Liver (tissue), 9 donors: Measurements from ENCODE around the gene POMGNT1. TPM values are rescaled to one million over a fixed set of nuclear protein-coding genes. Genes with fewer than 3 reads are reported as not detected.

Source experiments
- DNase-seq: peaks from one replicate; pipeline ENCODE4 v3.0.0-alpha.2; 2017; ENCODE audit warnings: low spot score
- H3K27ac ChIP-seq, 2 donors: one replicate each; pipeline ENCODE4 v1.7.0; 2013; ENCODE audit warnings: inconsistent platforms in 2 of 2, low read length in 2 of 2, control low read depth in 1 of 2, low read depth in 1 of 2, mild to moderate bottlenecking in 1 of 2
- H3K27me3 ChIP-seq, 4 donors: one replicate each; pipeline versions ENCODE4 v1.6.1 to v1.7.0; 2013; ENCODE audit warnings: low read length in 3 of 4, inconsistent platforms in 1 of 4, mild to moderate bottlenecking in 1 of 4, moderate library complexity in 1 of 4; ENCODE audit not compliant: control insufficient read depth in 4 of 4, insufficient read depth in 4 of 4
- H3K36me3 ChIP-seq, 4 donors: one replicate each; pipeline versions ENCODE4 v1.6.1 to v1.7.0; 2013; ENCODE audit warnings: low read length in 3 of 4, mild to moderate bottlenecking in 3 of 4, low read depth in 1 of 4, moderate library complexity in 1 of 4; ENCODE audit not compliant: control insufficient read depth in 4 of 4, insufficient read depth in 3 of 4
- H3K4me1 ChIP-seq, 4 donors: one replicate each; pipeline versions ENCODE4 v1.6.1 to v1.7.0; 2013; ENCODE audit warnings: low read length in 3 of 4, mild to moderate bottlenecking in 3 of 4, moderate library complexity in 1 of 4; ENCODE audit not compliant: control insufficient read depth in 4 of 4, insufficient read depth in 4 of 4
- H3K4me3 ChIP-seq, 3 donors: one replicate each; pipeline versions ENCODE4 v1.6.1 to v1.7.0; 2013; ENCODE audit warnings: low read length in 3 of 3, control low read depth in 1 of 3, low read depth in 1 of 3, mild to moderate bottlenecking in 1 of 3
- H3K9ac ChIP-seq, 2 donors: one replicate each; pipeline ENCODE4 v1.7.0; 2013; ENCODE audit warnings: low read length in 2 of 2, mild to moderate bottlenecking in 2 of 2, moderate library complexity in 2 of 2, control low read depth in 1 of 2, low read depth in 1 of 2
- H3K9me3 ChIP-seq, 4 donors: one replicate each; pipeline versions ENCODE4 v1.6.1 to v1.7.0; 2013; ENCODE audit warnings: low read length in 3 of 4; ENCODE audit not compliant: control insufficient read depth in 4 of 4
- EGR1 ChIP-seq, 2 donors: IDR thresholded peaks; 2 replicates each; pipeline ENCODE4 v1.6.1; 2016 to 2018; ENCODE audit warnings: antibody characterized with exemption in 2 of 2, low read depth in 2 of 2
- FOXA1 ChIP-seq: IDR thresholded peaks from 2 replicates; pipeline ENCODE4 v1.6.1; 2016; ENCODE audit warnings: antibody characterized with exemption
- FOXA2 ChIP-seq: IDR thresholded peaks from 2 replicates; pipeline ENCODE4 v1.6.1; 2016; ENCODE audit warnings: antibody characterized with exemption
- GABPA ChIP-seq, 2 donors: IDR thresholded peaks in 1 of 2; conservative IDR thresholded peaks in 1 of 2; 2 replicates each; pipeline ENCODE4 v1.6.1; 2016; ENCODE audit warnings: antibody characterized with exemption in 2 of 2, mild to moderate bottlenecking in 1 of 2, moderate library complexity in 1 of 2
- HNF4A ChIP-seq, 2 donors: conservative IDR thresholded peaks; 2 replicates each; pipeline ENCODE4 v1.6.1; 2016; ENCODE audit warnings: antibody characterized with exemption in 2 of 2, mild to moderate bottlenecking in 2 of 2
- HNF4G ChIP-seq: IDR thresholded peaks from 2 replicates; pipeline ENCODE4 v1.6.1; 2016; ENCODE audit warnings: antibody characterized with exemption
- JUND ChIP-seq, 2 donors: IDR thresholded peaks; 2 replicates each; pipeline ENCODE4 v1.6.1; 2016; ENCODE audit warnings: antibody characterized with exemption in 2 of 2
- NR2F2 ChIP-seq: IDR thresholded peaks from 2 replicates; pipeline ENCODE4 v1.6.1; 2016; ENCODE audit warnings: antibody characterized with exemption
- RAD21 ChIP-seq, 2 donors: IDR thresholded peaks; 2 replicates each; pipeline ENCODE4 v1.6.1; 2016; ENCODE audit warnings: antibody characterized with exemption in 2 of 2, mild to moderate bottlenecking in 2 of 2
- RXRA ChIP-seq, 2 donors: IDR thresholded peaks; 2 replicates each; pipeline ENCODE4 v1.6.1; 2017 to 2018; ENCODE audit warnings: antibody characterized with exemption in 2 of 2, mild to moderate bottlenecking in 1 of 2
- SP1 ChIP-seq: IDR thresholded peaks from 2 replicates; pipeline ENCODE4 v1.6.1; 2018; ENCODE audit warnings: antibody characterized with exemption, mild to moderate bottlenecking
- TAF1 ChIP-seq: conservative IDR thresholded peaks from 2 replicates; pipeline ENCODE4 v1.6.1; 2016; ENCODE audit warnings: antibody characterized with exemption, mild to moderate bottlenecking
- YY1 ChIP-seq: IDR thresholded peaks from 2 replicates; pipeline ENCODE4 v1.6.1; 2016; ENCODE audit warnings: antibody characterized with exemption, mild to moderate bottlenecking
- WGBS: extraction: QIAGEN DNeasy Blood & Tissue Kit; methylation state at CpG from one replicate; pipeline ENCODE4 v1.1.7; 2013; 5-methylcytosine and 5-hydroxymethylcytosine counted together
- polyA plus RNA-seq, 2 donors: library from polyadenylated mRNA; stranded (reverse) in 1 of 2; unstranded in 1 of 2; fragments of 200-250 nt in 1 of 2; fragments of >200 nt in 1 of 2; fragmentation: Nextera tagmentation in 1 of 2; extraction: Ambion mirVana in 1 of 2; gene quantifications; one replicate each; pipeline versions ENCODE4 v1.2.1 to v1.2.3, GENCODE V29; 2013 to 2015
- total RNA-seq, 2 donors: library from RNA; depleted of rRNA; stranded (reverse); fragments of >200 nt; gene quantifications; one replicate each; pipeline ENCODE4 v1.2.3, GENCODE V29; 2014
- TF ChIP-seq, protein P1 (sequence below): IDR thresholded peaks from 2 replicates; pipeline ENCODE4 v1.6.1; 2016; ENCODE audit warnings: antibody characterized with exemption
- TF ChIP-seq, protein P2 (sequence below): fragments of 150-350 bp; IDR thresholded peaks from 2 replicates; pipeline ENCODE4 v1.5.1; 2017; ENCODE audit warnings: improper control_type of control experiment, low read depth, low read length; ENCODE audit not compliant: missing input control
- TF ChIP-seq, protein P3 (sequence below): IDR thresholded peaks from 2 replicates; pipeline ENCODE4 v1.6.1; 2016; ENCODE audit warnings: antibody characterized with exemption, mild to moderate bottlenecking
- TF ChIP-seq, protein P4 (sequence below): IDR thresholded peaks from 2 replicates; pipeline ENCODE4 v1.6.1; 2016; ENCODE audit warnings: antibody characterized with exemption
- TF ChIP-seq, protein P5 (sequence below): IDR thresholded peaks from 2 replicates; pipeline ENCODE4 v1.6.1; 2016; ENCODE audit warnings: antibody characterized with exemption
- donor health status: healthy.
- donor health status: healthy.
- donor health status: healthy.
- donor health status: healthy.
- donor health status: healthy.

POMGNT1 gene
- total and polyA plus RNA-seq, 4 donors = 10.3 to 32.0 (median 31.0) TPM

DNA sequence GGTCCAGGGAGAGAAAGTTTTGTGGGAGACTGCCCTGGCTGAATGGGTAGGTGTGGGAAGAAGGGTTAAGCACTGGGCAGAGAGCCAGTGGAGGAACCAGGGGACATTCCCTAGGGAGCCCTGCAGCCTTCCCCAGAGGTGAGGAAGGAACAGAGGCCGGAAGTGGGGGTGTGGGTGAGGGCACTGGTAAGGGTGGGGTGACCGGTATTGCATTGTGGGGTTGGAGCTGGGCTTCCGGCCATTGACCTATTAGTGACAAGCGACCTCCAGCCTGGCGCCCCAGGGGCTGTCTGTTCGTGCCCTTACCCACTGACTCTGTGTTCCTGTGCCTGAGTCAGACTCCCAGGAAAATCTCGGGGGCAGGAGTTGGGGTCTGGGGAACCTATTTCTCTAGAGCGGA, 26.9 kb downstream of the POMGNT1 start:
- TF ChIP-seq, protein P1, sequence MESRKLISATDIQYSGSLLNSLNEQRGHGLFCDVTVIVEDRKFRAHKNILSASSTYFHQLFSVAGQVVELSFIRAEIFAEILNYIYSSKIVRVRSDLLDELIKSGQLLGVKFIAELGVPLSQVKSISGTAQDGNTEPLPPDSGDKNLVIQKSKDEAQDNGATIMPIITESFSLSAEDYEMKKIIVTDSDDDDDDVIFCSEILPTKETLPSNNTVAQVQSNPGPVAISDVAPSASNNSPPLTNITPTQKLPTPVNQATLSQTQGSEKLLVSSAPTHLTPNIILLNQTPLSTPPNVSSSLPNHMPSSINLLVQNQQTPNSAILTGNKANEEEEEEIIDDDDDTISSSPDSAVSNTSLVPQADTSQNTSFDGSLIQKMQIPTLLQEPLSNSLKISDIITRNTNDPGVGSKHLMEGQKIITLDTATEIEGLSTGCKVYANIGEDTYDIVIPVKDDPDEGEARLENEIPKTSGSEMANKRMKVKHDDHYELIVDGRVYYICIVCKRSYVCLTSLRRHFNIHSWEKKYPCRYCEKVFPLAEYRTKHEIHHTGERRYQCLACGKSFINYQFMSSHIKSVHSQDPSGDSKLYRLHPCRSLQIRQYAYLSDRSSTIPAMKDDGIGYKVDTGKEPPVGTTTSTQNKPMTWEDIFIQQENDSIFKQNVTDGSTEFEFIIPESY = no peak
- peak; percentile 79 for TF ChIP-seq NR2F2
- TF ChIP-seq TAF1 = no peak
- no peak for TF ChIP-seq RXRA (IDR thresholded peaks at IDR 0.05)
- no peak for TF ChIP-seq EGR1 (IDR thresholded peaks at IDR 0.05; ENCODE audit: low read depth in 2 of 2)
- peaks cover 0 to 3% (median 2%) of the 10 kb centered on the region in 4 donors for H3K4me1 ChIP-seq
- no peaks in the 10 kb centered on the region for H3K27me3 ChIP-seq
- no peaks in the 10 kb centered on the region for H3K9me3 ChIP-seq
- no peak for DNase-seq
- no peak overlapping the region for H3K9ac ChIP-seq
- no peaks in the 10 kb centered on the region for H3K36me3 ChIP-seq
- no peak overlapping the region for H3K27ac ChIP-seq
- H3K4me3 ChIP-seq = no peak overlapping the region
- WGBS = 83% methylated on average over 8 of the region's 8 CpGs

DNA sequence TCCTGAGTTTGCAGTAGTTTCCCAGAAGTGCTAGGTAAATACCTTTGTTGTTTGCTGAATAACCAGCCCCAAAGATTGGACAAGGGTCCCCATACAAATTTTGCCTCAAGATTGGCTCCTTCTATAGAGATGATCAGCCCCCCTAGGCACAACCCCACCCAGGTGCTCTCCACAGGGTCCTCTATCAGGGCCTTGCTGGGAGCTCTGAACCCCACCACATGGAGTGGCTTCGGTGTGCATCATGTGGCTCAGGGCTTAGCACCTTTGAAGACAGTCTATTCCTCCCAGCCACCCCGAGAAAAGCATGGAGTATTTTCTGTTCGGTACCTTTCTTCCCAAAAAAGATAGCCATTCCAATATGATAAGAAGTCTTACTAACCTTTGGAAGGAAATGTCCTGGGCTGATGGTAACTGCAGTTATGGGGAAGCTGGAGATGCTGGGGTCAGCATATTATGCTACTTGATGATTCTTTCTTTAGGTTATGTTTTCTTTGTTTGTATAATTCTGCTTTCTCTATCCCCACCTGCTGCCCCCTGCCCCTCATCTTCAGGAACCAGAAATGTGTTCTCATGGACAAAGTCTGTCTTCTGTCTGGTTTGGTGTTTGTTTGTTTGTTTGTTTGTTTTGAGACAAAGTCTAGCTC, 28.3 kb downstream of the POMGNT1 start:
- DNase-seq = no peak
- Histone ChIP-seq H3K27me3 (no peaks in the 10 kb centered on the region), H3K9ac (no peak overlapping the region), H3K27ac (no peak overlapping the region), H3K4me3 (no peak overlapping the region), H3K9me3 (no peaks in the 10 kb centered on the region), H3K36me3 (no peaks in the 10 kb centered on the region), H3K4me1 (peaks cover 0 to 3% (median 2%) of the 10 kb centered on the region in 4 donors)
- TF ChIP-seq, protein P2, sequence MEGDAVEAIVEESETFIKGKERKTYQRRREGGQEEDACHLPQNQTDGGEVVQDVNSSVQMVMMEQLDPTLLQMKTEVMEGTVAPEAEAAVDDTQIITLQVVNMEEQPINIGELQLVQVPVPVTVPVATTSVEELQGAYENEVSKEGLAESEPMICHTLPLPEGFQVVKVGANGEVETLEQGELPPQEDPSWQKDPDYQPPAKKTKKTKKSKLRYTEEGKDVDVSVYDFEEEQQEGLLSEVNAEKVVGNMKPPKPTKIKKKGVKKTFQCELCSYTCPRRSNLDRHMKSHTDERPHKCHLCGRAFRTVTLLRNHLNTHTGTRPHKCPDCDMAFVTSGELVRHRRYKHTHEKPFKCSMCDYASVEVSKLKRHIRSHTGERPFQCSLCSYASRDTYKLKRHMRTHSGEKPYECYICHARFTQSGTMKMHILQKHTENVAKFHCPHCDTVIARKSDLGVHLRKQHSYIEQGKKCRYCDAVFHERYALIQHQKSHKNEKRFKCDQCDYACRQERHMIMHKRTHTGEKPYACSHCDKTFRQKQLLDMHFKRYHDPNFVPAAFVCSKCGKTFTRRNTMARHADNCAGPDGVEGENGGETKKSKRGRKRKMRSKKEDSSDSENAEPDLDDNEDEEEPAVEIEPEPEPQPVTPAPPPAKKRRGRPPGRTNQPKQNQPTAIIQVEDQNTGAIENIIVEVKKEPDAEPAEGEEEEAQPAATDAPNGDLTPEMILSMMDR = no peak
- TF ChIP-seq, protein P3, sequence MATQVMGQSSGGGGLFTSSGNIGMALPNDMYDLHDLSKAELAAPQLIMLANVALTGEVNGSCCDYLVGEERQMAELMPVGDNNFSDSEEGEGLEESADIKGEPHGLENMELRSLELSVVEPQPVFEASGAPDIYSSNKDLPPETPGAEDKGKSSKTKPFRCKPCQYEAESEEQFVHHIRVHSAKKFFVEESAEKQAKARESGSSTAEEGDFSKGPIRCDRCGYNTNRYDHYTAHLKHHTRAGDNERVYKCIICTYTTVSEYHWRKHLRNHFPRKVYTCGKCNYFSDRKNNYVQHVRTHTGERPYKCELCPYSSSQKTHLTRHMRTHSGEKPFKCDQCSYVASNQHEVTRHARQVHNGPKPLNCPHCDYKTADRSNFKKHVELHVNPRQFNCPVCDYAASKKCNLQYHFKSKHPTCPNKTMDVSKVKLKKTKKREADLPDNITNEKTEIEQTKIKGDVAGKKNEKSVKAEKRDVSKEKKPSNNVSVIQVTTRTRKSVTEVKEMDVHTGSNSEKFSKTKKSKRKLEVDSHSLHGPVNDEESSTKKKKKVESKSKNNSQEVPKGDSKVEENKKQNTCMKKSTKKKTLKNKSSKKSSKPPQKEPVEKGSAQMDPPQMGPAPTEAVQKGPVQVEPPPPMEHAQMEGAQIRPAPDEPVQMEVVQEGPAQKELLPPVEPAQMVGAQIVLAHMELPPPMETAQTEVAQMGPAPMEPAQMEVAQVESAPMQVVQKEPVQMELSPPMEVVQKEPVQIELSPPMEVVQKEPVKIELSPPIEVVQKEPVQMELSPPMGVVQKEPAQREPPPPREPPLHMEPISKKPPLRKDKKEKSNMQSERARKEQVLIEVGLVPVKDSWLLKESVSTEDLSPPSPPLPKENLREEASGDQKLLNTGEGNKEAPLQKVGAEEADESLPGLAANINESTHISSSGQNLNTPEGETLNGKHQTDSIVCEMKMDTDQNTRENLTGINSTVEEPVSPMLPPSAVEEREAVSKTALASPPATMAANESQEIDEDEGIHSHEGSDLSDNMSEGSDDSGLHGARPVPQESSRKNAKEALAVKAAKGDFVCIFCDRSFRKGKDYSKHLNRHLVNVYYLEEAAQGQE = no peak
- TF ChIP-seq JUND (IDR thresholded peaks at IDR 0.05) (no peak), FOXA1 (no peak), RAD21 (IDR thresholded peaks at IDR 0.05) (no peak), GABPA (IDR thresholded peaks at IDR 0.05 in 1 of 2, conservative IDR thresholded peaks at IDR 0.05 in 1 of 2) (no peak), HNF4A (conservative IDR thresholded peaks at IDR 0.05) (no peak), NR2F2 (no peak), EGR1 (IDR thresholded peaks at IDR 0.05; ENCODE audit: low read depth in 2 of 2) (no peak), YY1 (no peak), RXRA (IDR thresholded peaks at IDR 0.05) (no peak), TAF1 (no peak), SP1 (no peak), HNF4G (no peak), FOXA2 (no peak)
- TF ChIP-seq, protein P4, sequence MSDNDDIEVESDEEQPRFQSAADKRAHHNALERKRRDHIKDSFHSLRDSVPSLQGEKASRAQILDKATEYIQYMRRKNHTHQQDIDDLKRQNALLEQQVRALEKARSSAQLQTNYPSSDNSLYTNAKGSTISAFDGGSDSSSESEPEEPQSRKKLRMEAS = no peak
- TF ChIP-seq, protein P1 = no peak
- TF ChIP-seq, protein P5, sequence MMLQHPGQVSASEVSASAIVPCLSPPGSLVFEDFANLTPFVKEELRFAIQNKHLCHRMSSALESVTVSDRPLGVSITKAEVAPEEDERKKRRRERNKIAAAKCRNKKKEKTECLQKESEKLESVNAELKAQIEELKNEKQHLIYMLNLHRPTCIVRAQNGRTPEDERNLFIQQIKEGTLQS = no peak
- WGBS = 89% methylated on average over 3 of the region's 3 CpGs
